Activated gamma-delta T cell (primary cell): ENCODE results near the gene CATSPER1.

Experiments
- DNase-seq: peaks from one replicate; lab custom pipeline; 2025; lab: John Stamatoyannopoulos, UW

CATSPER1 gene

GRCh38 chr11:66002648-66003225, 23.5 kb downstream of the CATSPER1 start:
- no peak for DNase-seq

GRCh38 chr11:66001942-66002647, 24.2 kb downstream of the CATSPER1 start, which contains the start of the genes BANF1 and EIF1AD:
TSS of gene BANF1 (plus strand) at chr11:66002503. CDS start at chr11:66003251, 748 bp downstream.
TSS of gene EIF1AD (minus strand) at chr11:66002157. CDS start at chr11:66000389, 1,768 bp downstream.
- peak; percentile 61 for DNase-seq

- DNase-seq = no peak
Measured at GRCh38 chr11:65997286-65997685, 29.0 kb downstream of the CATSPER1 start.

GRCh38 chr11:65992056-65992455, 34.2 kb downstream of the CATSPER1 start:
- DNase-seq = no peak

- no peak for DNase-seq
Measured at GRCh38 chr11:65988791-65989592, 37.3 kb downstream of the CATSPER1 start.

- no peak for DNase-seq
Measured at GRCh38 chr11:65987336-65987735, 38.9 kb downstream of the CATSPER1 start.

GRCh38 chr11:65983589-65983987, 42.7 kb downstream of the CATSPER1 start:
- DNase-seq = no peak

- no peak for DNase-seq
Measured at GRCh38 chr11:65982824-65983588, 43.3 kb downstream of the CATSPER1 start.

- no peak for DNase-seq
Measured at GRCh38 chr11:65981972-65982823, 44.1 kb downstream of the CATSPER1 start.

- DNase-seq = no peak
Measured at GRCh38 chr11:65981101-65981740, 45.1 kb downstream of the CATSPER1 start.

GRCh38 chr11:65979261-65979759, 47.0 kb downstream of the CATSPER1 start:
- DNase-seq = no peak

GRCh38 chr11:65978391-65979238, 47.7 kb downstream of the CATSPER1 start:
- no peak for DNase-seq

GRCh38 chr11:65977621-65978390, 48.5 kb downstream of the CATSPER1 start:
- no peak for DNase-seq

GRCh38 chr11:65976216-65977176, 49.8 kb downstream of the CATSPER1 start:
- DNase-seq = no peak

- DNase-seq = no peak
Measured at GRCh38 chr11:65975771-65976170, 50.5 kb downstream of the CATSPER1 start.

GRCh38 chr11:65973439-65974110, 52.7 kb downstream of the CATSPER1 start:
- DNase-seq = no peak

GRCh38 chr11:65972116-65972515, 54.2 kb downstream of the CATSPER1 start:
- DNase-seq = no peak
